Upper lobe of right lung (tissue), 1 donor: ENCODE data around the gene TOM1L2. TPM values are rescaled to one million over a fixed set of nuclear protein-coding genes. Genes with fewer than 3 reads are reported as not detected.

Experiments
- ATAC-seq: fragments of 200-7000 bp; cut with Tn5 transposase; one replicate; pipeline ENCODE4 v1.9.1; 2020; ENCODE audit warnings: mild to moderate bottlenecking, moderate library complexity
- DNase-seq: peaks from one replicate; pipeline ENCODE4 v3.0.0-alpha.2; 2020
- H3K27ac ChIP-seq: fragments of 200-600 bp; one replicate; pipeline ENCODE4 v1.8.0; 2022
- H3K27me3 ChIP-seq: fragments of 200-600 bp; one replicate; pipeline ENCODE4 v1.8.0; 2022; ENCODE audit warnings: mild to moderate bottlenecking
- H3K36me3 ChIP-seq: fragments of 200-600 bp; one replicate; pipeline ENCODE4 v1.8.0; 2022
- H3K4me1 ChIP-seq: fragments of 200-600 bp; one replicate; pipeline ENCODE4 v1.8.0; 2022
- H3K4me3 ChIP-seq: fragments of 200-600 bp; one replicate; pipeline ENCODE4 v1.8.0; 2022; ENCODE audit warnings: mild to moderate bottlenecking
- H3K9me3 ChIP-seq: fragments of 200-600 bp; one replicate; pipeline ENCODE4 v1.8.0; 2022
- CTCF ChIP-seq: fragments of 200-600 bp; IDR thresholded peaks from one replicate; pipeline ENCODE4 v1.8.0; 2022; ENCODE audit warnings: antibody characterized with exemption
- intact Hi-C: fragments of 100-400 bp; cut with DNase I; formaldehyde crosslinking; loops from one replicate; pipeline ENCODE4 v1.11.0; 2022
- total RNA-seq: library from RNA; stranded (reverse); fragmentation: NEBNext Ultra II Directional; extraction: Animal tissue kit (Norgen Biotek cat#: 25700); gene quantifications from one replicate; pipeline ENCODE4 v1.2.1, GENCODE V29; 2021
- donor health status: DM: no; HTN: yes; CAD: no; lungs with severe emphysema.

The TOM1L2 gene
- total RNA-seq, 1 donor from 2014 or later, result 76.7 TPM

- Histone ChIP-seq H3K9me3 (no peaks in the 10 kb centered on the region), H3K27ac (no peak overlapping the region), H3K4me3 (no peak overlapping the region), H3K36me3 (peaks cover 52% of the 10 kb centered on the region), H3K27me3 (no peaks in the 10 kb centered on the region), H3K4me1 (peaks cover 6% of the 10 kb centered on the region)
- intact Hi-C loops, result no loop called here
- ATAC-seq (no peak), DNase-seq (no peak)
- TF ChIP-seq CTCF, result no peak
Measured at GRCh38 chr17:17892731-17893130, 79.5 kb downstream of the TOM1L2 start.

- H3K4me3 ChIP-seq, result no peak overlapping the region
- intact Hi-C loops, result no loop called here
- no peak for DNase-seq
- no peak for ATAC-seq
- no peak overlapping the region for H3K27ac ChIP-seq
- no peak for TF ChIP-seq CTCF
- H3K9me3 ChIP-seq, result no peaks in the 10 kb centered on the region
- peaks cover 47% of the 10 kb centered on the region for H3K36me3 ChIP-seq
- H3K27me3 ChIP-seq, result no peaks in the 10 kb centered on the region
- H3K4me1 ChIP-seq, result peaks cover 6% of the 10 kb centered on the region
Measured at GRCh38 chr17:17892009-17892408, 80.2 kb downstream of the TOM1L2 start.

GRCh38 chr17:17890773-17891759, 81.1 kb downstream of the TOM1L2 start:
- ATAC-seq (peak; percentile 94), DNase-seq (peak; percentile 73)
- intact Hi-C loops, result no loop called here
- Histone ChIP-seq H3K27me3 (no peaks in the 10 kb centered on the region), H3K4me1 (peaks cover 6% of the 10 kb centered on the region), H3K27ac (no peak overlapping the region), H3K9me3 (no peaks in the 10 kb centered on the region), H3K4me3 (no peak overlapping the region), H3K36me3 (peaks cover 42% of the 10 kb centered on the region)
- peak; percentile 70 for TF ChIP-seq CTCF

- DNase-seq (no peak), ATAC-seq (no peak)
- no peaks in the 10 kb centered on the region for H3K27me3 ChIP-seq
- H3K9me3 ChIP-seq, result no peaks in the 10 kb centered on the region
- no peak for TF ChIP-seq CTCF
- peaks cover 6% of the 10 kb centered on the region for H3K4me1 ChIP-seq
- no peak overlapping the region for H3K4me3 ChIP-seq
- no peak overlapping the region for H3K27ac ChIP-seq
- intact Hi-C loops, result no loop called here
- H3K36me3 ChIP-seq, result peaks cover 33% of the 10 kb centered on the region
Measured at GRCh38 chr17:17889922-17890321, 82.3 kb downstream of the TOM1L2 start.

GRCh38 chr17:17888821-17889220, 83.4 kb downstream of the TOM1L2 start:
- TF ChIP-seq CTCF, result no peak
- DNase-seq (no peak), ATAC-seq (no peak)
- Histone ChIP-seq H3K4me1 (peaks cover 6% of the 10 kb centered on the region), H3K36me3 (peaks cover 34% of the 10 kb centered on the region), H3K27ac (no peak overlapping the region), H3K4me3 (no peak overlapping the region), H3K9me3 (no peaks in the 10 kb centered on the region), H3K27me3 (no peaks in the 10 kb centered on the region)
- intact Hi-C loops, result no loop called here
